Activated CD4-positive, alpha-beta T cell treated with anti-CD3 and anti-CD28 coated beads for 4 hours (primary cell): ENCODE measurements around the gene NPM1.

Source experiments
- DNase-seq, 2 donors: peaks; one replicate each; pipeline ENCODE4 v3.0.0-alpha.2; 2020

The NPM1 gene

DNA sequence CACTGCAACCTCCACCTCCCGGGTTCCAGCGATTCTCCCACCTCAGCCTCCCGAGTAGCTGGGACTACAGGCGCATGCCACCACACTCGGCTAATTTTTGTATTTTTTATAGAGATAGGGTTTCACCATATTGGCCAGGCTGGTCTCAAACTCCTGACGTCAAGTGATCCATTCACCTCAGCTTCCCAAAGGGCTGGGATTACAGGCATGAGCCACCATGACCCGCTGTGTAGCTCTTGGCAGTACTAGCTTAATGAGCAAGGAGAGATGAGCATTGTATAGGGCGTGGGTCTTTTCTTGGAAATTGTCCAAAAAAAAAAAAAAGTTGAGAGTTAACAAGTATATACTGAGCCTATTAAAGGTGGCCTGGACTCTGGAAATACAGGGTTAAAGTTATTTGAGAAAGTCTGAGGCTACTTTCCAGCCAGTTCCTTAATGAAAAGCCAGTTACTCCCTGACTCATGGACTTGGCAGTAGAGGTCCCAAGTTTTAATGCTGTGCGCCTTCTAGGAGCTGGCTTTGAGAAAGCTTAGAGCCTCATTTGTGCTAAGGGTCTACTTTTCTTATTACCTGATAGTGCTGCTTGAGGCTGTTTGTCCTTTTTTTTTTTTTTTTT, 27.6 kb downstream of the NPM1 start:
- DNase-seq = no peak

GRCh38 chr5:171416160-171417049, 28.8 kb downstream of the NPM1 start:
- no peak for DNase-seq

- DNase-seq = peak; percentile 30 to 38
Measured at GRCh38 chr5:171418316-171418981, 30.8 kb downstream of the NPM1 start.

DNA sequence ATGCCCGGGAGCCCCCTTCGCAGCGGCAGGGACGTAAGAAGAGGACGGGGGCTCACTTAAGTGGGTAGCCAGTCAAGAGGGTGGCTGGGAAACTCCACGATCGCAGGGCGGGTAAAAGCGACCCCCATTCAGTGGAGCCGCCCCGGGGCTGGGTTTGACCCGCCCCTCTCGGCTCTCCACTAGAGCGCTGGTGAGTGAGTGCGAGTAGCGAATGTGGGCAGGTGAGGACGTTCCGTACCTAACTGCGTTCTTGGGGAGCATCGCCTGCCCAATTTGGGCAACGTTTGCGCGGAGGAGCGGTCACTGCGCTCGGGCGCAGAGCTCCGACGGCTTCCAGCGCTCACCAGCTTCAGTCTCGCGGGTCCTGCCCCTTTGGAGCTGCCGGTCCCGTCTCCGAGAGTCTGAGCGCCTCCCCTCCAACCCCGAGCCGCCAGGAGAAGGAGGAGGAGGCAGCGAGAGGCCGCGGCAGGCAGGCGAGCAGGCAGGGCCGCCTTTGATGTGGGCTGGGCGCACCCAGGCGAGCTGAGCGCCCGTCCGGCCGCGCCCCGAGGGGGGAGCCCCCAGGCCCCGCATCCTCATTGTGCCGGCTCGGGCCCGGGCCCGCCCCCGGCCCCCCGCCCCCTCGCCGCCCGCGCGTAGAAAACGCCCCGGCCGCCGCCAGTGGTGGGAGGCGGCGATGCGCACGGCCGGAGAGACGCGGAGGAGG, 31.5 kb downstream of the NPM1 start, which contains the start of gene FGF18:
Gene FGF18, plus strand, starts transcription at position 666 of the 706 bp plus-strand sequence. CDS start 553 bp downstream, outside the sequence.
- DNase-seq = peak; percentile 16 to 19

DNA sequence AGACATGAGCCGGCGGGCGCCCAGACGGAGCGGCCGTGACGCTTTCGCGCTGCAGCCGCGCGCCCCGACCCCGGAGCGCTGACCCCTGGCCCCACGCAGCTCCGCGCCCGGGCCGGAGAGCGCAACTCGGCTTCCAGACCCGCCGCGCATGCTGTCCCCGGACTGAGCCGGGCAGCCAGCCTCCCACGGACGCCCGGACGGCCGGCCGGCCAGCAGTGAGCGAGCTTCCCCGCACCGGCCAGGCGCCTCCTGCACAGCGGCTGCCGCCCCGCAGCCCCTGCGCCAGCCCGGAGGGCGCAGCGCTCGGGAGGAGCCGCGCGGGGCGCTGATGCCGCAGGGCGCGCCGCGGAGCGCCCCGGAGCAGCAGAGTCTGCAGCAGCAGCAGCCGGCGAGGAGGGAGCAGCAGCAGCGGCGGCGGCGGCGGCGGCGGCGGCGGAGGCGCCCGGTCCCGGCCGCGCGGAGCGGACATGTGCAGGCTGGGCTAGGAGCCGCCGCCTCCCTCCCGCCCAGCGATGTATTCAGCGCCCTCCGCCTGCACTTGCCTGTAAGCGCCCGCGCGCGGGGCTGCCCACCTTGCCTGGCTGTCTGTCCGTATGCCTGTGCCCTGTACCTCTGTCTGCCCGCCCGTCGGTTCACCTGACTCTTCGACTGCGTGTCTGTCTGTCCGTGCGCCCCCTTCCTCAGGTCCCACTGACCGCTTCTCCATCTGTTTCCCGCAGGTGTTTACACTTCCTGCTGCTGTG, 32.2 kb downstream of the NPM1 start:
- DNase-seq = no peak

DNA sequence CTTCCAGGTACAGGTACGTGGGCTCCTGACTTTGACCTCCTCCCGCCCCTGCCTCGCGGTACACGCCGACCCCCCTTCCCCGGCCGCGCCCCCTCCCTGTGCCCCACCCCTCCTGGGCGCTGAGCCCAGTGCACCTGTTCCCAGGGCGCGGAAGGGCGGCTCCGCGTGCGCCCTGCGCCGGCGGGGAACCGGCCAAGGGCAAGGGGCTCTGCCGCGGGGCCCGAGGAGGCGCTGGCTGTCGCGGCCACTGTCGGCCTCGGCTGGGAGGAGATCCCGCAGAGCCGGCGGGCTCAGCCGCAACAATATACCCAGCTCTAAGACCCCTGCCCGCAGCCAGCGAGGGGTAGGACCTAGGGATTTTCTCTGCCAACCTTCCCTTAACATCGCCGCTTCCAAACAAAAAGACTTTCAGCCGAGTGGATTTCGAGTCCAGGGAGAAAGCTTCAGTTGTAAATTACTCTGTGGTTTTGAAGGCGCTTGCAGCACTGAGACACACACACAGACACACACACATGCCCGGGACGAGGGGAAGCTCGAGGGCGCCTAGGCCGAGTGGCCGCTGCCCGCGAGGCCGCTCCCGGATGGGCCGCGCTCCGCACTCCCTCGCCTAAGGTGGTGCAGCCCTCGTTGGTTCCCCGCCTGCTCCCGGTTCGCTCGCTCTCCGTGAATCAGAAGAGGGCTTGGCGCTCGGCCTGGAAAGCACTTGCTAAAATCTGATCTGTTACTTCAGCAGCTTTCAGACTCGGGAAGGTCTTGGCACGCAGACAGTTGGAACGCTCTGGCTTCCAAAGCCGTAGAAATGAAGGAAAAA, 33.0 kb downstream of the NPM1 start:
- no peak for DNase-seq

DNA sequence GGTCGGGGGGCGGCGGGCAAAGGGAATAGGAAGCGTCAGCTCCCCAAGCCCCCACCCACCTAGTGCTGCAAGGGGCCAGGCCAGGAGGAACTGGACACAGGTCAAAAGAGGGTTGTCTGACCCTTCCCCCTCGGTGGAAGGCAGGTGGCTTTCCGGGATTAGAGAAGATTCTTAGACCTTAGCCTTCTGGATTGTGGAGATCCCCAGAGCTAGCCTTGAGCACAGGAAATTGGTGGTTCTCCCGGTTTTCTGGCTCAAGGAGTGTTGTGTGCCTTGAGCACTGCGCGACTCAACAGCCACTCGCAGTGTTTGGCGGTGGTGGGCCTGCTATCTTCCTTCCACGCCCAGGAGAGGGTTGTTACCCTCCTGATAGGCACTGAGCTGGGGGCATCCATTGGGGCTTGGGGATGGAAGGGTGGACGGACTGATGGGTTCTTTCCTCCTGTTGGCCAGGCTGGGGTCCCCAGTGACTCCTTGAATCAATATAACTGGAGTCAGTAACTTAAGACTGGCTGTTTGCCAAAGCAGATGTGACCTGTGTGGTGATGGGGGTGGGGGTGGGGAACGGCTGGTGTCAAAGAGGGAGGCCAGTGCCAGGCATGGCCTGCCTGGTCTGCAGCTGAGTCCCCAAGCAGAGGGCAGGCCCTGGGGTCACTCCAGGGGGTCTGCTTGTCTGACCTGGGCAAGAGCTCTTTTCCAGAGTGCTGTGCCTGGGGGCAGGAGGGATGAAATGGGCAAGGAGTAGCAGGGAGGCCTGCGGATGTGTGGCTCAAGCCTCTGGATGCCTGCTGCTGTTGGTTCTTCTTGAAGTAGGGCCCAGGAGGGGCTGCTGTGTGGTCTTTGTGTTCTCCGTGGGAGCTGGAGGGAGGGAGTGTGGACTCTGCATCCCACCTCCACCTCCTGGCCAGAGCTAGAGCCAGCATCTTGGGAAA, 33.9 kb downstream of the NPM1 start:
- DNase-seq = no peak

- no peak for DNase-seq
Measured at GRCh38 chr5:171422495-171422894, 34.8 kb downstream of the NPM1 start.

DNA sequence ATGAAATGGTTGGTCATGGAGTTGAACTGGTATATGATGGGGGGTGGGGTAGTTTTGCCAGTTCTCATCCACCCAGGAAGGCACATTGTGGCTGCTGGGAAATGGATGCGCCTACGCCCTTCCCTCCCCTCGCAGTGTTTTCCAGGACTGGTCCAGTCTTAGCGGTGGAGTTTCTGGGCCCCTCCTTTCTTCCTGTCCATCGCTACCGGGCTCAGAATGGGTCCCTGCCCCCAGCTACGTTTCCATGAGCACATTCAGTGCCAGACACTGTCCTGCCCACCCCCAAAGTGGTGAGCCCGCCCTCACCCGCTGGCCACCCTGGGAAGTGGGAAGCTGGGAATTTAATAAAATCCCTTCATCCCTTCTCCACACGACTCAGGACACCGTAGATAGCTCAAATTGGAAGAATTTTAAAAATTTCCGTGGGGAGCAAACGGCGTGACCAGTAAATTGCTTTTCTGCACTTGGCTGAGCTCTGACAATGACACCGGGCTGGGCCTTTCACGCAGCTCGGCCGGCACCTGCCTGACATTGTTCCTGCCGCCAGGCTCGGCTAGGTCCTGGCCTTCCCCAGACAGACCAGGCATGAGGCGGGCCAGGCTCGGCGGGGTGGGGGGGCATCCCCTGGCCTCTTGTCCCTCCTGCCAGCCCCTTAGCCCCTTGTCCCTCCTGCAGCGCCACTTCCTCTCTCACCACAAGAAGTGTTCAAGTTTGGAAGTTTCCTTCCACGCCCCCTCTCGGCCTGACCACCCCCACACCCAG, 35.4 kb downstream of the NPM1 start:
- no peak for DNase-seq

DNA sequence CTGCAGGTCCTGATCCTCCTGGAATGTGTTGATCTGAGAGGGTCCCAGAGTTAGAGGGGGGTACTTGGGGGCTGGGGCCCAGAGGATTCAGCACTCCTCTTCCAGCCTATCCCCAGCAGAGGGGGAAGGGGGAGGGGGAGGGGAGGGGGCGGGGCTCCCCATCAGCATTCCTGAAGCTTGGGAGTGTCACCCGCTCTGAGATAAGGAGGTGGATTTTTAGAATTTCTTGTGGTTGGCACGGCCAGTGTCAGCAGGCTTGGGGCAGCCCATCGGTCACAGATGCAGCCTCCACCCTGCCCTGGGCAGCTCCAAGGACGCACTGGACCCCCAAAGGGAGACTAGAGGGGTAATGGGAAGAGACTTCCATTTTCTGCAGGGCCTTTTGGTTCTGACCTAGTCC, 37.1 kb downstream of the NPM1 start:
- DNase-seq = no peak

DNA sequence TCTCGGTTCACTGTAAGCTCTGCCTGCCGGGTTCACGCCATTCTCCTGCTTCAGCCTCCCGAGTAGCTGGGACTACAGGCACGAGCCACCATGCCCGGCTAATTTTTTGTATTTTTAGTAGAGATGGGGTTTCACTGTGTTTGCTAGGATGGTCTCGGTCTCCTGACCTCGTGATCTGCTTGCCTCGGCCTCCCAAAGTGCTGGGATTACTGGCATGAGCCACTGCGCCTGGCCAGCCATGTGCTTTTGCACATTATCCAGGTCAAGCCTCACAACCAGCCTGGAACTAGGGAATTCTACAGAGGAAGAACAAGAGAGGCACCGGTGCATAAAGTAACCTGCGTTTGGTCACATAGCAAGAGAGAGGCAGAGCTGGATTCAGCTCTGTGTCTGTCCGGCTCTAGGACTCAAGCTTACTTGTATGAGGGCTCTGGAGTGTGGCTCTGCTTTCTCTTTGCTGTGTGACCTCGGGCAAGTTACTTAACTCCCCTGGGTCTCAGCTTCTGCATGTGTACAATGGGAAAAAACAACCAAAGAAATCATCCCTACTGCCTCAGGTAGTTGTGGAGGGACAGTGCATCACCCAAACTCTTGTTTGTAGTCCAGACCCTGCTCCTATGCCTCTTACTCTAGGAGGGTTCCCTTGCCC, 38.1 kb downstream of the NPM1 start:
- DNase-seq = no peak

GRCh38 chr5:171426266-171426665, 38.6 kb downstream of the NPM1 start:
- DNase-seq = no peak

DNA sequence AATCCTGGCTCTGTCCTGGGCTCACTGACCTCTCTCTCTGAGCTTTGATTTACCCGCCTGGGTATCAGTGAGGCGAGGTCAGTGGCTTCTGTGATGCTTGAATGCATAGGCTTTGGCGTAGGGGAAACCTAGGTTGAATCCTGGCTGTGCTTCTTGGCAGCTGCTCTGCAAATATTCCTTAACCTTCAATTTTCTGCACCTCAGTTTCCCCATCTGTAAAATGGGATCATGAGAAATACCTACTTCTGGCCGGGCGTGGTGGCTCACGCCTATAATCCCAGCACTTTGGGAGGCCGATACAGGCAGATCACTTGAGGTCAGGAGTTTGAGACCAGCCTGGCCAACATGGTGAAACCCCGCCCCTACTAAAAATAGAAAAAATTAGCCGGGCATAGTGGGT, 39.0 kb downstream of the NPM1 start:
- DNase-seq = no peak

DNA sequence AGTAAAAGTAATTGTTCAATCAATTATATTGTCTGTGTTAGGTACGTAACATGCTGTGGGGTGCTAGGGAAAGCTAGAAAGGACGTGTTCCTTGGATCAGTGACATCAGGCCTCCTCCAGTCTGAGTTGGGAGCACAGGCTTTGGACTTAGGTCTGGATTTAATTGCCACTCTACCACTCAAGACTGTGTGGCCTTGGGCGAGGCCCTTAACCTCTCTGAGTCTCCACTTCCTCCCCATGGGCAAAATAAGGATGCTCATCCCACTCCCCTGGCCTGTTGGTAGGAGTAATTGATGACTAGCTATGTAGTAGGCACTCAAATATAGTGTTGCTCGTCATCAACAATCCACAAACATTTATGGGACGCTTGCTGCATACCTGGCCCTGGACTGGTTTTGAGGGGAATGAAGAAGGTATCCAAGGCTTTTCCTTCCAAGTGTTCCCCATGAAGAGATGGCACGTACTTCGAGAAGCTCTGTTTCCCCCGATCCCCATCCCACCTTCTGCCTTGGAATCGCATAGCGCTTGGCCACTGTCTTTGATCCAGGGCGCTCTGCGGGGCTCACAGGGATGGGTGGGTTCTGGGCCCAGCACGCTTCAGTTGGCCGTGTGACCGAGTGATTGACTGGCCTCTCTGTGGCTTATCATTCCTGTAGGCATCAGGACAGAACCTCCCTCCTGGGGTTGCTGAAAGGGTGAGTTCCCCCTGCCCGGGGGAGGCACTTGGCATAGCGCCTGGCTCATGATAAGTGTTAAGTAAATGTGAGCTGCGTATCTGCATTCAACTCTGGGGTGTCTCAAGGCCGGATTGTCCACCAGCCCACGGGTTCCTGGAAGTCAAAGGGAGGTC, 39.9 kb downstream of the NPM1 start:
- no peak for DNase-seq

DNA sequence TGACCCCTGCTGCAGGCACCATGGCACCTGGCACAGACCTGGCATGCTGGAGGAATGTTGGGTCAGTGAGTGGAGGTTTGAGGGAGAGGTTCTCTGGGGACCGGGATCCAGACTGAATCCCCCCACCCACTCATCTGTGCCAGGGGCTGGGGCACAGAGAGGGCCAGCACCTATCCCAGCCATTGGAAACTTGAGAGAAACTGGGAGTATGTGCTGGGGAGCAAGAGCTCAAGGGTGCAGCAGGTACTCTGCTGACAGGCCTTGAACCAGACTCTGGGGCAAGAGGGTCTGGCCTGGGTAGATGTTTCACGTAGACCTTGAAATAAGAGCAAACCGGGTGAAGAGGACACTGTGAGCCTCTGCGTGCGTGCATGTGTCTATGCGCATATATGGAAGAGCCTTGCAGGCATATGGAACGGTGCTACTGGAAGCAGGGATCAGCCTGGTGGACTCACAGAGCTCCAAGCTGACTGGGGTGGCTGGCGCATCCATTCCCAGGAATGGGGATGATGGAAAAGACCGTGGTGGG, 40.6 kb downstream of the NPM1 start:
- no peak for DNase-seq

DNA sequence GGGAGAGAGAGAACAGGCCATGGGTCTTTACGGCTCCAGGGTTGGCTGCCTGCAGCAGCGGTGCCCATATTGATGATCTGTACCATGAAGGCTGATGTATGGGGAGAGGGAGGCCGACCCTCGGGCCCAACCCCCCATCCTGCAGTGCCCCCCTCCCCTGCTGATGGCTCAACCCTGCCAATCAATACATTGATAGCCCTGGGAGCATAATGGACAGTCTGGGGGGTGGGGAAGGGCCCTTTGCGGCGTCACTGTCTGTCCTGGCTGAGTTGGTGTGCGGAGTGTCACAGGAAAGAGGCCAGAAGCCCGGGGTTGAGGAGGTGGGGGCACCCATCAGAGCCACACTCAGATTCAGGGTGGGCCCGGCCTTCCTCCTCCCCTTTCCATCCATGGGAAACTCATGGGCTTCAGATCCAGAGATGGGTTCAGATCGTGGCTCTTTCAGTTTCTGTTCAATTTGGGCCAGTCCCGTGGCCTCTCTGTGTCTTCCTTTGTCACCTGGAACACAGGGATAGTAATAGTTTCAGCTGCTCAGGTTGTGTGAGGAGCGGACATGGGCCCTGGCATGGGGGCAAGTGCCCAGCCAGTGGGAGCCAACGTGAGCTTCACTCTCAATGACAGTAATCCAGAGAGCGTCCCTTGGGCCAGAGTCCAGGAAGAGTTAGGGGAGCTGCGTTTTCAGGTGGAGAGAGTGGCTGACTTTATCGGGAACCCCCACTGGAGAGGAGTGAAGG, 41.3 kb downstream of the NPM1 start:
- DNase-seq = no peak

DNA sequence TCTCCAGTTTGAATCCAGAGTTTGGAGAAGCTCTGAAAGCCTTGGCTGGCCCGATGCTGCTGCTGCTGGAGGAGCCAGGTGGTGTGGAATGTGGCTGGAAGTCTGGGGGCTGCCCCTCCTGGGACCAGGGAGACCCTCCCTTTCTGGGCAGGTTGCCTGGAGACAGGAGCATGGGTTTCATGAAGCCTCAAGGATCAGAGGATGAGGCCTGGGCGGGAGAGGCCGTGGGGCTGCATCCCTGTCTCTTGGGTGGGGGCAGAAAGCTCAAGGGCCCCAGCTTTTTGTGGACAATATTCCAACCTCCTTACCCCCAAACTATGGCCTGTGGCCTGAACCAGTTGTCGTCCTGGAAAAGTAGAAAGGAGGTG, 41.9 kb downstream of the NPM1 start:
- DNase-seq = no peak
